ENCODE results near the gene HIVEP3.

Gene HIVEP3

DNA sequence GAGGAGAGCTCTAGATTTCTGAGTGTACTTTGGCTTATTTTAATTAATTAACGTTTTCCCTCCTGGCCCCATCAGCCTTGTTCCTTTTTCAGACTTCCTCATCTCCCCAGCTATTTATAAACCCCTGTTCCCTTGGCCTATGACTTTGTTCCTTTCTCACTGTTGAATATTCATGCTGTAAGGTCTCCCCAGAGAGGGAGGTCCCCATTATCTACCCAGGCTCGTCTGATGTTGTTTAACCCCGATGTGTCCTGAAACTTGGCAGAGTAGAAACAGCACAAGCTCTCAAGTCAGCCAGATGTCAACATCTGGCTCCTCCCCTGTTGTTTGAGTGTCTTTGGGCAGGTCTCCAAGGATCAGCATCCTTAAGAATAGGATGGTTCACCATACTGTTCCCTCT, 153.6 kb downstream of the HIVEP3 start:
- FAIRE-seq (peak; percentile 87), DNase-seq (ENCODE audit: insufficient read length, low spot score) (no peak)
- TF ChIP-seq TAF1 (IDR thresholded peaks at IDR 0.05; ENCODE audit: low read depth, low read length) (no peak), POU2F2 (IDR thresholded peaks at IDR 0.05; ENCODE audit: low read depth, low read length) (peak; percentile 92; the same call in 1 of the 2 replicates), PAX5 (IDR thresholded peaks at IDR 0.05; ENCODE audit: insufficient read depth, low read length, severe bottlenecking) (no peak), SPI1 (IDR thresholded peaks at IDR 0.05; ENCODE audit: low read depth, low read length) (0 out of 2 replicates have a peak, but pooled peaks have one; percentile 19), POLR2A (IDR thresholded peaks at IDR 0.05; ENCODE audit: low read depth, low read length) (no peak), POLR2AphosphoS5 (IDR thresholded peaks at IDR 0.05; ENCODE audit: low read depth, low read length) (no peak)

DNA sequence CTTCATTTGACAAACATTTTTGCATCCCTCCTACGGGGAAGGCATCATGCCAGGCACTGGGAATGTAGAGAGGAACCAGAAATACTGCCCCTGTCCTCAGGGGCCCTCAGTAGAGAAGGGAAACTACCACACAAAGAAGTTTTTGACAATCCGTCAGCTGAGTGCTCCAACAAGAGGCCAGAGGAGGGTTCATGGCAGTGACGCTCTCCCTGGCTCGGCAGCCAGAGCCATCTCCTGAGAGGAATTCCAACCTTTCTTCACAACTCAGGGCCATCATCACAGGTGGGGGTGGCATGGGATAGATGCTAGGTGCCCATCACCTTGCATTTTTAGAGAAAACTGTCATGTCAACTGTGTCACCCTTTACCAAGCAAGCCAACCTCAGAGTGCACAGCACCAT, 154.1 kb downstream of the HIVEP3 start:
- no peak for DNase-seq (ENCODE audit: insufficient read length, low spot score)
- FAIRE-seq: peak; percentile 54
- TF ChIP-seq SPI1 (IDR thresholded peaks at IDR 0.05; ENCODE audit: low read depth, low read length): no peak
- no peak for TF ChIP-seq POLR2A (IDR thresholded peaks at IDR 0.05; ENCODE audit: low read depth, low read length)
- TF ChIP-seq PAX5 (IDR thresholded peaks at IDR 0.05; ENCODE audit: insufficient read depth, low read length, severe bottlenecking): no peak
- no peak for TF ChIP-seq POLR2AphosphoS5 (IDR thresholded peaks at IDR 0.05; ENCODE audit: low read depth, low read length)
- TF ChIP-seq TAF1 (IDR thresholded peaks at IDR 0.05; ENCODE audit: low read depth, low read length): no peak

DNA sequence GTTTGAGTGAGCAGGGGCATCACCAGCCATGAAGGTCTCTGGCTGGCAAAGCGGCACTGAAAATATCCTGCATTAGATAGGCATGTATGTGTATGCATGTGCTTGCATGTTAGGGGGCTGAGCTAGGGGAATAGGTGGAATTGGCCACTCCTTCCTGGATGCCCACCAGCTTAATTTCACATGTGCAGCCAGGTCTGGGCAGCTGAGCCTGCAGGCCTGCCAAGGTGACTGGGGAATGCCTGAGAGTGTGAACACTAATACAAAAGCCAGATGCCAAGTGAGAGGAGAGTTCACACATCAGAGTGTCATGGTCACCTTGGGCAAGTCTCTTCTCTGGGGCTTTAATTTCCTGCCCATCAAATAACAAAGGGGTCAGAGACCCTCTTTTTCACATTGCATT, 155.9 kb downstream of the HIVEP3 start:
- DNase-seq (ENCODE audit: insufficient read length, low spot score) (no peak), FAIRE-seq (peak; percentile 48)
- TF ChIP-seq POLR2A (IDR thresholded peaks at IDR 0.05; ENCODE audit: low read depth, low read length) (no peak), POLR2AphosphoS5 (IDR thresholded peaks at IDR 0.05; ENCODE audit: low read depth, low read length) (no peak), SPI1 (IDR thresholded peaks at IDR 0.05; ENCODE audit: low read depth, low read length) (no peak), PAX5 (IDR thresholded peaks at IDR 0.05; ENCODE audit: insufficient read depth, low read length, severe bottlenecking) (no peak), POU2F2 (IDR thresholded peaks at IDR 0.05; ENCODE audit: low read depth, low read length) (no peak), TAF1 (IDR thresholded peaks at IDR 0.05; ENCODE audit: low read depth, low read length) (no peak)

DNA sequence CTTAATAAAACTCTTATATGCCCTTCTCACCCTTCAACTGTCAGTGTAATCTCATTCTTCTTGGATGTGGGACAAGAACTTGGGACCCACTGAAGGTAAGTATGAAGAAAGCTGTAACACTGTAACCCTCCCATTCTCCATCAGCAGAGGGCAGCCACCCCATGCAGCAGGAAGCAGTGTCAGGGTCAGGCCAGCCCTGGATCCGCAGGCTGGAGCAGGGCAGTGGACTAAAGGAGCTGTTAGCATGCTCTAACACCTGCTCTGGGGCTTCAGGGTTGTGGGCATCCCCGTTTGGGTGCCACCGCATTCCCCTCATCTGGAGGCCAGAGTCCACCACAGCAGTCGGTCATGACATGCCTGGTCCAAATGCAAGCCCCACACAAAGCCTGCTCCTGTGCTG, 156.5 kb downstream of the HIVEP3 start:
- TF ChIP-seq POU2F2 (IDR thresholded peaks at IDR 0.05; ENCODE audit: low read depth, low read length): no peak
- DNase-seq (ENCODE audit: insufficient read length, low spot score) (no peak), FAIRE-seq (peak; percentile 5)

DNA sequence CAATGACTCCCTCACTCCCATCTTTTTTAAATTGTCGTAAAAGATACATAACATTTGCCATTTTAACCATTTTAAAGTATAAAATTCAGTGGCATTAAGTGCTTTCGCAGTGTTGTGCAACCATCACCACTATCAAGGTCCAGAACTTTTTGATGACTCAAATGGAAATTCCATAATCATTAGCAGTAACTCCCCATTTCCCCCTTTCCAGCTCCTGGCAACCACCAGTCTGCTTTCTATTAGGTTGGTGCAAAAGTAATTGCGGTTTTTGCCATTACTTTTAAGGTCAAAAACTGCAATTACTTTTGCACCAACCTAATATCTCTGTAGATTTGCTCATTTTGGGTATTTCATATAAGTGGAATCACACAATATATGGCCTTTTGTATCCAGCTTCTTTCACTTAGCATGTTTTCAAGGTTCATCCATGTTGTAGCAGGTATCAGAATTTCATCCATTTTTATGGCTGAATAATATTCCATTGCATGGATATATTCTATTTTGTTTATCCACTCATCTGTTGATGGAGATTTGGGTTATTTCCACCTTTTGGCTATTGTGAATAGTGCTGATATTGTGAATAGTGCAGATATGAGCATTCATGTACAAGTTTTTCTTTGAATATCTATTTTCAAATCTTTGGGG, 159.7 kb downstream of the HIVEP3 start:
- FAIRE-seq (no peak), DNase-seq (ENCODE audit: insufficient read length, low spot score) (no peak)
- TF ChIP-seq PAX5 (IDR thresholded peaks at IDR 0.05; ENCODE audit: insufficient read depth, low read length, severe bottlenecking) (no peak), SPI1 (IDR thresholded peaks at IDR 0.05; ENCODE audit: low read depth, low read length) (peak; percentile 19; the same call in 1 of the 2 replicates)

DNA sequence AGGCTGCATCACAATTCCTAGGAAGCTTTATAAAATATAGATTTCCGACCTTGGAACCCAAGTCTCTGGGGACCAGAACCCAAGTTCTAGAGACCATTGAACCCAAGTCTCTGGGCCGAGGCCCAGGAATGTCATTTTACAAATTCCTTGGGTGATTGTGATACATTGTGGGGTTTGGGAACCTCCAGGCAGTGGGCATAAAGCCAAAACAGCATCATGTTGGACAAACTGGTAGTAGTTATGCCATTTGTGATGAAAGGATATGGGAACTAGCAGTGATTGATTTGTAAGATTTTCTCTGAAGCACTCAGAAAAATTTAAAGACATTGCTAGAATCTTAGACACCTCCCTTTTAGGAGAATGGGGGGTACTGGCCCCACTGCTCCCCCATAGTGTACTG, 160.2 kb downstream of the HIVEP3 start:
- no peak for FAIRE-seq

DNA sequence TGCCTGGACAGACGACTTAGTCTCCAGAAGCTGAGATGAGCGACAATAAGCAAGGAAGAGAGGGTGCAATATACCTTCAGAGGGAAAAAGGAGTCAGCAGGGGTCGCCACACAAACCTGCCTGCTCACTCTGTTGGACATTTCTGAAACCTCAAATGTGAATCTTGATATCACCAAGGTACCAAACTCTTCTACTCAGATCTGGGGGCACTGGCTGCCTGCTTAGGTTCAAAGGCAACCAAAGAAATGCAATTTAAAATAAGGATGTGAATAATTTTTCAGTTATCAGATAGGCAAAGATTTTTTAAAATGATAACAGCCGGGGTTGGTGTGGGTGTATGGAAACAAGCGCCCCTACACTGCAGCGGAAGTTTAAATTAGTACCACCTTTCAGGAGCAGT, 164.2 kb downstream of the HIVEP3 start:
- no peak for TF ChIP-seq PAX5 (IDR thresholded peaks at IDR 0.05; ENCODE audit: insufficient read depth, low read length, severe bottlenecking)
- peak; percentile 88 for FAIRE-seq
- DNase-seq (ENCODE audit: insufficient read length, low spot score): no peak

More for the DNA sequence above, 160.2 kb downstream of the HIVEP3 start:
- DNase-seq (ENCODE audit: insufficient read length, low spot score): no peak
- no peak for TF ChIP-seq POLR2AphosphoS5 (IDR thresholded peaks at IDR 0.05; ENCODE audit: low read depth, low read length)
- no peak for TF ChIP-seq TAF1 (IDR thresholded peaks at IDR 0.05; ENCODE audit: low read depth, low read length)
- no peak for TF ChIP-seq SPI1 (IDR thresholded peaks at IDR 0.05; ENCODE audit: low read depth, low read length)
- no peak for TF ChIP-seq PAX5 (IDR thresholded peaks at IDR 0.05; ENCODE audit: insufficient read depth, low read length, severe bottlenecking)
- no peak for TF ChIP-seq POU2F2 (IDR thresholded peaks at IDR 0.05; ENCODE audit: low read depth, low read length)
- TF ChIP-seq POLR2A (IDR thresholded peaks at IDR 0.05; ENCODE audit: low read depth, low read length): no peak

DNA sequence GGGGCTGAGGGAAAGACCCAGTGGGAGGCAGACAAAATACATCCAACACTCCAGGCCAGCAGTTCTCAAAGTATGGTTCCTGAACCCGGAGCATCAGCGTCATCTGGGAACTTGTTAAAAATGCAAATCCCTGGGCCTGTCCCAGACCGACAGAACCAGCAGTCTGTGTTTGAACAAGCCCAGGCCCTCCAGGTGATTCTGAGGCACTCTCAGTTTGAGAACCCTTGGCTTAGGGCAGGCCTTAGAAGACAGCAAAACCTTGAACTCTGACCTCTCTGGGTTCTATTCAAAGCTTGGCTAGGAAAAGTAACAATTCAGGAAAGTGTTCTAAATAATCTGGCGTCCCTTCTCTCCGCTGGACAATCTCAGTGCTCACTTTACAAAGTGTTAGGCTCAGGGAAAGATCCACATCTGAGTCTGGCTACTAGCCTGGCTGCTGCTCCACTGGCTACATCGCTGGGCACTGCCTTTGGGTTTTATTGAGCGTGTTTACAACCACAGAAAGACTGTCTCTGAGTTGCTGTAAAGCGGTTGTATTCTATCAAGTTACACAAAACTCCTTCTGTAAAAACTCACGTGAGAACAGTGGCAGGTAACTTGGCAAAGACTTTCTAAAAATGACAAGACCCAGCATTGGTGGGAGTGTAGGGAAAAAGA, 166.1 kb downstream of the HIVEP3 start:
- no peak for TF ChIP-seq POLR2A (IDR thresholded peaks at IDR 0.05; ENCODE audit: low read depth, low read length)
- no peak for TF ChIP-seq PAX5 (IDR thresholded peaks at IDR 0.05; ENCODE audit: insufficient read depth, low read length, severe bottlenecking)
- no peak for TF ChIP-seq POLR2AphosphoS5 (IDR thresholded peaks at IDR 0.05; ENCODE audit: low read depth, low read length)
- no peak; the same call in 1 of the 2 replicates for TF ChIP-seq POU2F2 (IDR thresholded peaks at IDR 0.05; ENCODE audit: low read depth, low read length)
- TF ChIP-seq SPI1 (IDR thresholded peaks at IDR 0.05; ENCODE audit: low read depth, low read length): no peak
- no peak for TF ChIP-seq TAF1 (IDR thresholded peaks at IDR 0.05; ENCODE audit: low read depth, low read length)
- DNase-seq (ENCODE audit: insufficient read length, low spot score) (no peak), FAIRE-seq (peak; percentile 80)

DNA sequence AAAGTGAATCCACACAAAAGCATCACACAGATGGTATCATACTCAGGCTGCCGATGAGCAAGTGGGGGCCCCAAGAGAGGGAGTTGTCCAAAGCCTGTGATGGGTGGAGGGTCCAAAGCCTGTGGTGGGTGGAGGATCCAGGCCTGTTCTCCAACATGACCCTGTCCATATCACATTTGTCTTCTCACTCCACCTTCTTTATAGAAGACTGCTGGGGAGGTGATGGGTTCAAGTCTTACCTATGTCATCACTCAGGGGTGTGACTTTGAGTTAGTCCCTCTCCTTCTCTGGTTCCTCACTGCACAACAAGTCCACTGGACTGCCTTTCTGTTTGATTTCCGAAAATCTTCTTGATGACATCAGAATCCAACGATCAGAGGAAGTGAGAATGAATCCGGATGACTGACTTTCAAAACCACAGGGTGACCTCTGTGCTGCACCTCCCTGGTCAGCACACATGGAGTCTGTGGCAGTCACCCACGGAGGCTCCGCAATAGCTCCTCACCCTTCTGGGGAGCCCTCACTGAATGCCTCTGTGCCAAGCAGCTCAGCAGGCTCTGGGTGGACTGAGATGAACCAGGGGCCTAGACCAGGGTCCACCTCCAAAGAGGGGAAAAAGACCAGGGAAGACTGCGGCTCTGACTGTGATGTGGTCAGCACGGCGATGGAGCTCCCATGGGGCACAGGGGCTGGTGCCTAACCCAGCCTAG, 166.8 kb downstream of the HIVEP3 start:
- no peak for FAIRE-seq
- DNase-seq (ENCODE audit: insufficient read length, low spot score): no peak
- TF ChIP-seq POU2F2 (IDR thresholded peaks at IDR 0.05; ENCODE audit: low read depth, low read length) (peak; percentile 52; the same call in 1 of the 2 replicates), POLR2AphosphoS5 (IDR thresholded peaks at IDR 0.05; ENCODE audit: low read depth, low read length) (0 out of 2 replicates have a peak, but pooled peaks have one; percentile 24), TAF1 (IDR thresholded peaks at IDR 0.05; ENCODE audit: low read depth, low read length) (no peak), POLR2A (IDR thresholded peaks at IDR 0.05; ENCODE audit: low read depth, low read length) (no peak), SPI1 (IDR thresholded peaks at IDR 0.05; ENCODE audit: low read depth, low read length) (peak; percentile 98), PAX5 (IDR thresholded peaks at IDR 0.05; ENCODE audit: insufficient read depth, low read length, severe bottlenecking) (peak; percentile 81)

Data from GM12891 (cell line).